ENCODE data around the gene IL10RA.
"Not testable (repeated sequence)": the region's sequence is repeated elsewhere in the genome, so short reads cannot be mapped to it uniquely, and the experiment has no call there.

IL10RA gene

GRCh38 chr11:117960406-117960805 is 25.8 kb upstream of the IL10RA start:
- in situ Hi-C loops (cut with MboI; ENCODE audit: low sequenced_read_pairs): no loop called here

GRCh38 chr11:117961896-117962295 is 24.3 kb upstream of the IL10RA start:
- in situ Hi-C loops (cut with MboI; ENCODE audit: low sequenced_read_pairs): no loop called here

GRCh38 chr11:117962826-117963225 is 23.4 kb upstream of the IL10RA start:
- in situ Hi-C loops (cut with MboI; ENCODE audit: low sequenced_read_pairs): no loop called here

GRCh38 chr11:117966908-117967307 is 19.3 kb upstream of the IL10RA start:
- in situ Hi-C loops (cut with MboI; ENCODE audit: low sequenced_read_pairs): no loop called here

DNA sequence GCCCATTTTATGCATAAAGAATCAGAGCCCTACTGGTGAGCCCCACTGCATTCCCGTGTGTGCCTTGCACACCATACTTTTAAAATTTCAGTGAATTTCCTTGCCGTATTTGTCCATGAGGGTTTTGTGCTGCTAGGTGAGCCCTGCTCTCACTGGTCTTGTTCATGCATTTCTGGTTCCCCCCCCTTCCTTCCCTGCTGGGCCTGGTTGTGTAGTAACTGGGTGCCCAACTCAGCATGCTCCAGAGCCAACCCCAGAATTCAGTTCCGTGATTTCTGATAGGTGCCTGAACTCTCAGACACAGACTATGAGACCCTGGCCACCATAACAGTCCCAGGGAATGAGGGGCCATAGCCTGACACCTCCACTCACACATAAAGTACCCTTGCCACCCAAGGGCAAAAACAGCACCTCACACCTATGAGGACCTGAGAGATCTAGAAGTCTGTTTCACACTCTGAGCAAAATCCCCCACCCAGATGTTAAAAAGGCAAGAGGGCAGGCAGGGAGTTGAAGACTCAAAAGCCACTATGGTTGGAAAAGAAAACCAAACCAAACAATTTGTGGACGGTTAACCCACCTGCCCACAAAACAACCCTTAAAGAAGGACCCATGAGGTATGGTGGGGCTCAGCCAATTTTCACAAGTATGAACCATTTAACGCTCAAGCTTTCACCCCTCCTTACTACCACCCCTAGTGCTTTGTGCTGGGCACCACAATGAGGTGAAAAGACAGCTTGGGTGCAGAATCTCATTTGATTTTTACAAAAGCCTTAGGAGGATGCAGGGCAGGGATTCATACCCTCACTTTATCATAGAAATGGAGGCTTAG is 16.8 kb upstream of the IL10RA start:
- in situ Hi-C loops (cut with MboI; ENCODE audit: low sequenced_read_pairs): no loop called here

GRCh38 chr11:117970400-117971024 is 15.7 kb upstream of the IL10RA start:
- in situ Hi-C loops (cut with MboI; ENCODE audit: low sequenced_read_pairs): no loop called here

DNA sequence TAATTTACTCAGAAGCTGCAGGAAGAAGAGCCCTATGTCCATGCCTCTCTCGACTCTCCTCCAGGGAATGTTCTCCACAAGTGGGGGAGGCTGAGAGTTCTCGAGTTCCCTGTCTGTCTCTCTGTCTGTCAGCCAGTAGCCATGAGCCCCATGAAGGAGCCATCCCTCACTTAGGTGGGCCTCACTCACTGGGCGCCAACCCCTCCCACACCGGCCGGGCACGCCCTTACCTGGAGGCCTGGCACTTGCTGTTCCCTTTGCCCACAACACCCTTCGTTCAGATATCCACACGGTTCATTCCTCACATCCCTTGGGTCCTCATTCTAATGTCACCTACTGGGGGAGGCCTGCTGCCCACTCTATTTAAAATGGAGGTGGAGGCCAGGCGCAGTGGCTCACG is 14.2 kb upstream of the IL10RA start:
- in situ Hi-C loops (cut with MboI; ENCODE audit: low sequenced_read_pairs): no loop called here

DNA sequence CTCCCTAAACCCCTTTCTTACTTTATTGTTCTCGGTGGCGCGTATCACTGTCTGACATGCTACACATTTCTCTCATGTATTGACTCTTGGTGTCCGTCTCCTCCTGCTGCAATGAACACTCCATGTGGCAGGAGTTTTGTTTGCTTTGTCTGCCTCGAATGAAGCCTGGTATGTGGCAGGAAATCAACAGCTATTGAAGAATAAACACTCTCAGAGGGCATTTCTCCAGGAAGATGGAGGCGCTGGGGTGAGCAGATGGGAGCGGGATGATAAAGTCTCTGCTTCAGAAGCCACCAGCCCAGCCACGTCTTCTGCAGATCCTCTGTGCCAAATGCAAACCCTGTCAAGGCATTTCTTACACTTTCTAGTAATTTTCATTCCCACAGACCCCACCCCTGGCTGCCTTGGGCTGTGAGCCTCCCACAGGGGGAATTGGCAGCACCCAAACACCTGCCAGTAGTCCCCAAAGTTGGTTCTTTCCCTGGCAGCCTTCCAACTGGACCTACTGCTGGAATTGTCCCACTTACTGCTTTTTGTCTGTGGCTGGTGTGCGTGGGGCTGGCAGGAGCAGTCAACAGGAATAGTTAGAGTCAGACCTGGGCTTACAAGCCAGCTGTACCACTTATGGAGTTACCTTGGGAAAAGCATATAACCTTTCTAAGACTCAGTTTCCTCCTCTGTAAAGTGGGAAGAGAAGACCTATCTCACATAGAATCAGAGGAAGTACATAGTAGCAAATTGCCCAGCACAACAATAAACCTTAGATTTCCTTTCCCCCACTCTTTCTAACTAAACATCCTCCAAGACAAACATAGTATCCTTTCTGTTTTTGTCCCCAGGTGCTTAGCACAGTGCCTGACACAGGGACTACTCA is 13.3 kb upstream of the IL10RA start:
- in situ Hi-C loops (cut with MboI; ENCODE audit: low sequenced_read_pairs): no loop called here

DNA sequence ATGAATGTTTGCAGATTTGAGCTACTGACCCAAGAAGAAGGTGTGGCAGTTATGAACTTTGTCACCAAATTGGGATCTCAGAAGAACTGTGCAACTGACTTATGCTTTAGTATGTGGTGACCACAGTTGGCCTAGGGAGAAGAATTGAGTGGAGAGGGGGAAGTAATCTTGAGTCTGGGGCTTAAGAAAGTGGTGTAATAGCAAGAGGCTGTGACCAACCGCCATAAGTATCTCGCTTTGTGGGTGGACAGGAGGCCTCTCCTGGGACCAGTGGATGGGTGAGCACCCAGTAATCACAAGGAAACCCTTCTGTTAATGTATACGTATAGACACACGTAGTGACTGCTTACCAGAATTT is 12.7 kb upstream of the IL10RA start:
- in situ Hi-C loops (cut with MboI; ENCODE audit: low sequenced_read_pairs): no loop called here

- in situ Hi-C loops (cut with MboI; ENCODE audit: low sequenced_read_pairs): no loop called here
These were observed 9.7 kb upstream of the IL10RA start for GRCh38 chr11:117976445-117976844.

- in situ Hi-C loops (cut with MboI; ENCODE audit: low sequenced_read_pairs): no loop called here
These were observed 9.2 kb upstream of the IL10RA start for GRCh38 chr11:117977029-117977428.

DNA sequence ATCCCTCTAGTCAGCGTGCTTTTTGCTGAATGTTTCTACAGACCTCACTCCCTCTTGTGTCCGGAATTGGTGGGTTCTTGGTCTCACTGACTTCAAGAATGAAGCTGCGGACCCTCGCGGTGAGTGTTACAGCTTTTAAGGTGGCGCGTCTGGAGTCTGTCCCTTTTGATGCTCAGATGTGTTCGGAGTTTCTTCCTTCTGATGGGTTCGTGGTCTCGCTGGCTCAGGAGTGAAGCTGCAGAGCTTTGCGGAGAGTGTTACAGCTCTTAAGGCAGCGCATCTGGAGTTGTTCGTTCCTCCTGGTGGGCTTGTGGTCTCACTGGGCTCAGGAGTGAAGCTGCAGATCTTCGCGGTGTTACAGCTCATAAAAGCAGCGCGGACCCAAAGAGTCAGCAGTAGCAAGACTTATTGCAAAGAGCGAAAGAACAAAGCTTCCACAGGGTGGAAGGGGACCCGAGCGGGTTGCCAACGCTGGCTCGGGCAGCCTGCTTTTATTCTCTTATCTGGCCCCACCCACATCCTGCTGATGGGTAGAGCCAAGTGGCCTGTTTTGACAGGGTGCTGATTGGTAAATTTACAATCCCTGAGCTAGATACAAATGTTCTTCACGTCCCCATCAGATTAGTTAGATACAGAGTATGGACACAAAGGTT is 8.5 kb upstream of the IL10RA start:
- in situ Hi-C loops (cut with MboI; ENCODE audit: low sequenced_read_pairs): not testable (repeated sequence)

DNA sequence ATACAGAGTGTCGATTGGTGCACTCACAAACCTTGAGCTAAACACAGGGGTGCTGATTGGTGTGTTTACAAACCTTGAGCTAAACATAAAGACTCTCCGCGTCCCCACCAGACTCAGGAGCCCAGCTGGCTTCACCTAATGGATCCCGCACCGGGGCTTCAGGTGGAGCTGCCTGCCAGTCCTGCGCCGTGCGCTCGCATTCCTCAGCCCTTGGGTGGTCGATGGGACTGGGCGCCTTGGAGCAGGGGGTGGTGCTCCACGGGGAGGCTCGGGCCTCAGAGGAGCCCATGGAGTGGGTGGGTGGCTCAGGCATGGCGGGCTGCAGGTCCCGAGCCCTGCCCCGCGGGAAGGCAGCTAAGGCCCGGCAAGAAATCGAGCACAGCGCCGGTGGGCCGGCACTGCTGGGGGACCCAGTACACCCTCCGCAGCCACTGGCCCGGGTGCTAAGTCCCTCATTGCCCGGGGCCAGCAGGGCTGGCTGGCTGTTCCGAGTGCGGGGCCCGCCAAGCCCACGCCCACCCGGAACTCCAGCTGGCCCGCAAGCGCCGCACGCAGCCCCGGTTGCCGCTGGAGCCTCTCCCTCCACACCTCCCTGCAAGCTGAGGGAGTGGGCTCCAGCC is 7.8 kb upstream of the IL10RA start:
- in situ Hi-C loops (cut with MboI; ENCODE audit: low sequenced_read_pairs): not testable (repeated sequence)

GRCh38 chr11:117978991-117979390 is 7.2 kb upstream of the IL10RA start:
- in situ Hi-C loops (cut with MboI; ENCODE audit: low sequenced_read_pairs): no loop called here

DNA sequence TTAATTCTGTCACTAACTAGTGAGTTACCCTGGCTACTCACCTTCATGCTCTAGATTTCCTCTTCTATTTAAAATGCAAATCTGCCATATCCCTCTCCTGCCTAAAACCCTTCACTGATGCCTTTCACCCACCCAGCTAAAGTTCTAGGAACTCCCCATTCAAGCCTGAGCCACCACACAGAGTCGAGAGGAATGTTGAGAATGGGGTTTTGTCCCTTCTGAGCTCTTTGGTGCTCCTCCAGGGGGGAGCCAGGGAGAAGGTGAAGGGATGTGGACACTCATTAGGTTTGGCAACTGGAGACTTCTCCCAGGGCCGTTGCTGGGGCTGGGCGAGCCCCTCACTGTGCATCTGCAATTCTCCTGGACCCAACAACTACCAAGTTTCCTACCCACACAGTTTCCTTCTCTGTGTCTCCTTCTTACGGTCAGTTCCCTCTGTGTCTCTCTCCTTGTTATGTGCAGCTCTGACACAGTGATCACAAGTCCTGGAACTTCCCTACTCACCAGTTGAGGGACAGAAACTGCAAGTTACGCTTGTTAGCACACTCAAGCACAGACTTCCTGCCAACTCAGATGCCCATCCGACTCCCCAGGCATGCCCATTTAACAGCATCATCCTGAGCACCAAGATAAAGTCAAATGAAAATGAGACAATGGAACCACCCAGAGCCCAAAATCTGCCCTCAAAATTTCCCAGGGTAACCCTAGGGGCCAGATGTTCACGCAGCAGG is 6.5 kb upstream of the IL10RA start:
- in situ Hi-C loops (cut with MboI; ENCODE audit: low sequenced_read_pairs): no loop called here

- in situ Hi-C loops (cut with MboI; ENCODE audit: low sequenced_read_pairs): no loop called here
These were observed 5.9 kb upstream of the IL10RA start for GRCh38 chr11:117980280-117980679.

DNA sequence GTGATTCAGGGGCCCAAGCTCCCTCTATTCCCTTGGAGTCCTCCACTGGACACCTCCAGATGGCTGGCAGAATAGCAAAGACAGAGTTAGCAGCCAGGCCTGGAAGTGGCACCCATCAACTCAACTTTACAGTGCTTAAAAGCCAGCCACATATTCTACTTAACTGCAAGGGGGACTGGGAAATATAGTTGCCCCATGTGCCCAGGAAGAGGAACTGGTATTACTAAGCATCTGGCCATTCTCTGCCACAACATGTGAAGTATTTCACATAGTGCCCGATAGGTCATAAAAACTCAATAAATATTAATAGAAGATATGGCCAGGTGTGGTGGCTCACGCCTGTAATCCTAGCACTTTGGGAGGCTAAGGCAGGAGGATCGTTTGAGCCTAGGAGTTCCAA is 5.5 kb upstream of the IL10RA start:
- in situ Hi-C loops (cut with MboI; ENCODE audit: low sequenced_read_pairs): no loop called here

DNA sequence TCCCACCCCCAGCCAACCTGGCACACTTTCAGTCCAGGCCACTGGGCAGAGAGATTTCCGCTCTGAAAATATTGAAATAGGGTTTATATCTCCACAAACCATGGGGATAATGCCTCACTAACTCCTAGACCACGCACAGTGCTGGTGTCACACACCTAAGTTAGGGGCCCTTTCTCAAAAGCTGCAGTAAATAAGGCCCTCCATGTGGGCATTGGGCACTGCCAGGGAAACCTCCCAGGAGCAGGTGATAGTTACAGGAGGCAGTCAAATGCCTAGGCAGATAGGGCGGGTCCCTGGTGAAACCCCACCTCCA is 3.1 kb upstream of the IL10RA start:
- in situ Hi-C loops (cut with MboI; ENCODE audit: low sequenced_read_pairs): no loop called here

GRCh38 chr11:117984476-117984875 is 1.7 kb upstream of the IL10RA start:
- in situ Hi-C loops (cut with MboI; ENCODE audit: low sequenced_read_pairs): no loop called here

GRCh38 chr11:117986981-117987574 is 884 bp downstream of the IL10RA start:
- in situ Hi-C loops (cut with MboI; ENCODE audit: low sequenced_read_pairs): no loop called here

Data from hTERT RPE-1 (cell line).